PC-3 (cell line): ENCODE results near the gene CHRM2.

Source experiments
- EZH2 ChIP-seq: fragments of 300-600 bp; sonication (generic); IDR thresholded peaks from one replicate; pipeline ENCODE4 v1.6.1; 2017; ENCODE audit warnings: antibody characterized with exemption, mild to moderate bottlenecking, low read length; ENCODE audit not compliant: unreplicated experiment
- EZH2phosphoT487 ChIP-seq: fragments of 300-600 bp; sonication (generic); IDR thresholded peaks from 2 replicates; pipeline ENCODE4 v1.6.1; 2018; ENCODE audit warnings: mild to moderate bottlenecking, antibody characterized with exemption, low read length, borderline replicate concordance
- TF ChIP-seq, protein P1 (sequence below): fragments of 300-600 bp; sonication (generic); conservative IDR thresholded peaks from 2 replicates; pipeline ENCODE4 v1.5.1; 2017; ENCODE audit warnings: antibody characterized with exemption, low read depth, mild to moderate bottlenecking, low read length

DNA sequence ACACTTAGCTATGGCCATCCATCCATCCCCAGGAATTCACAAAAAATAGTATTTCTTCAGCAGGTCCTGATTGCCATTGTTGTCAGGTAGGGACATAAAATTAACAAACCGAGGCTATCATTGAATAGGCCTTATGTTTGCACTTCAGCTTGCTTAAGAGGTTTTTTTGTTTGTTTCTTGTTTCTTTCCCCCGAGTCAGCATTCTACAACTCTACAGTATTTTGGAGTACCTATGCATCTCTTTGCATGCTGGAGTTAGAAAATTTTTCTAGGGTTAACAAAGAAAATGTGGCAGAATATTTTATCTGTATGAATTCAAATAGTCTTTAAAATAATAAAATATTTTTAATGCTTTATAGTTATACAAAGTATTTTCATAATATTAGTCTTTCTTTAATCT is 26.3 kb downstream of the CHRM2 start:
- TF ChIP-seq, protein P1, sequence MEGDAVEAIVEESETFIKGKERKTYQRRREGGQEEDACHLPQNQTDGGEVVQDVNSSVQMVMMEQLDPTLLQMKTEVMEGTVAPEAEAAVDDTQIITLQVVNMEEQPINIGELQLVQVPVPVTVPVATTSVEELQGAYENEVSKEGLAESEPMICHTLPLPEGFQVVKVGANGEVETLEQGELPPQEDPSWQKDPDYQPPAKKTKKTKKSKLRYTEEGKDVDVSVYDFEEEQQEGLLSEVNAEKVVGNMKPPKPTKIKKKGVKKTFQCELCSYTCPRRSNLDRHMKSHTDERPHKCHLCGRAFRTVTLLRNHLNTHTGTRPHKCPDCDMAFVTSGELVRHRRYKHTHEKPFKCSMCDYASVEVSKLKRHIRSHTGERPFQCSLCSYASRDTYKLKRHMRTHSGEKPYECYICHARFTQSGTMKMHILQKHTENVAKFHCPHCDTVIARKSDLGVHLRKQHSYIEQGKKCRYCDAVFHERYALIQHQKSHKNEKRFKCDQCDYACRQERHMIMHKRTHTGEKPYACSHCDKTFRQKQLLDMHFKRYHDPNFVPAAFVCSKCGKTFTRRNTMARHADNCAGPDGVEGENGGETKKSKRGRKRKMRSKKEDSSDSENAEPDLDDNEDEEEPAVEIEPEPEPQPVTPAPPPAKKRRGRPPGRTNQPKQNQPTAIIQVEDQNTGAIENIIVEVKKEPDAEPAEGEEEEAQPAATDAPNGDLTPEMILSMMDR = no peak
- no peak for TF ChIP-seq EZH2
- TF ChIP-seq EZH2phosphoT487 = no peak
